Brain pericyte (primary cell): ENCODE data around the gene C5orf63.
"Not testable (repeated sequence)": the region's sequence is repeated elsewhere in the genome, so short reads cannot be mapped to it uniquely, and the experiment has no call there.

Experiments
- DNase-seq: peaks from one replicate; pipeline ENCODE4 v3.0.0-alpha.2; 2012; ENCODE audit warnings: low read depth, low spot score

C5orf63 gene

DNA sequence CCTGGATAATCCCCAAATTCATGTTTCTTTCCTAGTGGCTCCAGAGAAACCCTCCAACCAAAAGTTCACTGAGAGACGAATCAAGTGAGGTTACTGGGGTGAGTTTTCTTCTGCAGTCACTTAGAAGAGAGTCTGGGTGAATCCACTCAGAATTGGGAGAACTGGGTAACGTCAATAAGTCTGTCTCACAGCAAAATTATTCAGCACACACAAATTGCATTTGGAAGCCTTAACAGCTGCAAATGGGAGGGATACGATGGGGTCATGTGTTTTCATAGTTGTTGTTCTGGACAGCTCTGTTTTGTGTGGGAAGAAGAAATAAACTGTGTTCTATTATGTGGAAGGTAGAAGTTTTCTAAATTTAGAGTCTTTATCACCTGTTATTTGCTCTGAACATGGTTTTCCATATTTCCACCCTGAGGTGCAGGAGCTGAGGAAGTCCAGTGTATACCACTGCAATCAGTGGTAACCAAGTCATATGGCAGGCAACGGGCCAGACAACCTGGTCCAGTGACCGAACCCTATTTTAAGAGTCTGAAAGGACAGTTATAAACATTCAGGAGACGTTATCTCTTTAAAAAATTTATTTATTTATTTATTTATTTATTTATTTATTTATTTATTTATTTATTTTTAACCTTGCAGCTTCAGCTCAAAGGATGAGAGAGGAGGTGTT, 64.9 kb downstream of the C5orf63 start:
- DNase-seq = no peak

DNA sequence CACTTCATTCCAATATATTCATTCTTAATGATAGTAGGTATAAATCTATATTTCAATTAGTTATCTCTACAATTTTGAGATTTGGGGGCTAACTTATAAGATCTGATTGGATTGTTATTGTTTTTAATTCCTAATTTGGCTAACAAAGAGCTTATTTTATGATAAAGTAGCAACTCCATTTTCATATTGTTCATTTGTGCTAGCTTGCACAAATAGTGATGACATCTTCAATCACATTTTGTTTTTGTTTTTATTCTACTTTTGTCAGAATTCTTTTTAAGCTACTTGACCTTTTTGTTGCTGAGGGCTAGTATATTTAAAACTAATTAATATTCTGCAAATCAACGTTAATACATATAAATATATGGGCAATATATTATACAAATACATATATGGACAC, 65.8 kb downstream of the C5orf63 start:
- DNase-seq = no peak

- no peak for DNase-seq
Observed at GRCh38 chr5:127006744-127007143, 66.6 kb downstream of the C5orf63 start.

GRCh38 chr5:127005282-127005681, 68.0 kb downstream of the C5orf63 start:
- DNase-seq = not testable (repeated sequence)

GRCh38 chr5:127004721-127005120, 68.6 kb downstream of the C5orf63 start:
- DNase-seq = no peak

- DNase-seq = no peak
Observed at GRCh38 chr5:127003798-127004495, 69.4 kb downstream of the C5orf63 start.

DNA sequence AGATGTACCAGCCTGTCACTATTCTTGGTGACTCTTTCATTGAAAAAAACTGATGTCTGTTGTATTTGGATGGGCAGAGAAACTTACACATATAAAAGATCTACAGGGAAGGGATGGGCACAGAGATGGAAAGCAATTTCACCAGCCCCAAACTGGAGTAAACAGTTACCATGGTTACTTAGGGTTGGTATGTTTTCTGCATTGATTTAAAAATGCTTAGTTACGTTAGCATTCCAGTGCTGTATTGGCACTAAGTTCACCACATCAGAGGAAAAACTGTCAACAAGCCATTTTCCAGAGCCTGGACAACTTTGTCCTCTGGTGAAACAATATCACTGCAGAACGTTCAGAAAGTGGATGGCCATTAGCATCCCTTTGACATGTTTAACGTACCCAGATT, 70.9 kb downstream of the C5orf63 start:
- DNase-seq = no peak

GRCh38 chr5:127001621-127002296, 71.5 kb downstream of the C5orf63 start:
- no peak for DNase-seq
